ENCODE measurements around the gene CSTPP1. TPM values are rescaled to one million over a fixed set of nuclear protein-coding genes. Genes with fewer than 3 reads are reported as not detected.

The CSTPP1 gene
- total and polyA plus RNA-seq, 2 of the 8 experiments (the other 6 are each of a cell fraction or from before 2014, with no cell fraction given) = 24.2 to 28.7 TPM

DNA sequence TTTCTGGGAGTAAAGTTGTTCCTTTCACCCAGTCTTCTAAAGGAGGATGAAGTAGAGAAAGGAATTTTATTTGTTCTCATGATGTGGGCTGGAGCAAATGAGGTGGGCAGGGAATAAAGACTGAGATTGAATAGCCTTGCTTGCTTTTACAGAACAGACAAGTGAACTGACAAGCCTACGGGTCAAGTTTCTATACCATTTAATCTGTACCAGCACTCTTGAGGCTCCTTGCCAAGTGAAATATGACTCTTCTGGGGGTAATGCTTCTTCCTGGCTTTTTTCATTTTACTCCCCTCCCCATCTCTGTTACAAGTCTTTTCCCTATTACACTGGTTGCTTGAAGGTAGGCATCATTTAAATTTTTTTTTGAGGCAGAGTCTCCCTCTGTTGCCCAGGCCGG lies 54.8 kb downstream of the CSTPP1 start (continued):
- TF ChIP-seq CHD7 (IDR thresholded peaks at IDR 0.05; ENCODE audit: insufficient replicate concordance, low read length) (no peak), ATF2 (IDR thresholded peaks at IDR 0.05; ENCODE audit: low read length) (no peak), RBBP5 (IDR thresholded peaks at IDR 0.05; ENCODE audit: borderline replicate concordance, low read depth, low read length) (no peak), SP2 (IDR thresholded peaks at IDR 0.05; ENCODE audit: low read length) (no peak), CEBPB (IDR thresholded peaks at IDR 0.05; ENCODE audit: low read depth, low read length) (no peak), NRF1 (IDR thresholded peaks at IDR 0.05; ENCODE audit: low read depth, low read length) (no peak), KDM1A (IDR thresholded peaks at IDR 0.05; ENCODE audit: borderline replicate concordance, low read length) (no peak), CHD1 (IDR thresholded peaks at IDR 0.05; ENCODE audit: low read depth, low read length) (no peak), SP4 (IDR thresholded peaks at IDR 0.05; ENCODE audit: low read length) (no peak), GABPA (IDR thresholded peaks at IDR 0.05; ENCODE audit: borderline replicate concordance, insufficient read depth, low read length) (no peak), SP1 (IDR thresholded peaks at IDR 0.05; ENCODE audit: low read depth, low read length) (no peak)
